H1 (cell line): Measurements from ENCODE around the gene STARD9. TPM values are rescaled to one million over a fixed set of nuclear protein-coding genes. Genes with fewer than 3 reads are reported as not detected.

Experiments used
- BCL11A ChIP-seq, 2 experiments: IDR thresholded peaks; one replicate each; pipeline ENCODE4 v1.6.1; 2011; ENCODE audit warnings: low read depth in 2 of 2, low read length in 2 of 2, mild to moderate bottlenecking in 2 of 2
- CREB1 ChIP-seq: IDR thresholded peaks from 2 replicates; pipeline ENCODE4 v1.6.1; 2012; ENCODE audit warnings: inconsistent platforms
- polyA plus RNA-seq, 7 experiments: library from polyadenylated mRNA; depleted of rRNA in 3 of 7; stranded (reverse) in 5 of 7; unstranded in 2 of 7; fragments of >200 nt in 5 of 7; fragments of 200-250 nt in 2 of 7; gene quantifications; 1 replicate in 5 of 7; 2 replicates in 1 of 7; 4 replicates in 1 of 7; pipeline versions ENCODE4 v1.2.1 to v1.2.3, GENCODE V29; 2011 to 2013; ENCODE audit warnings: missing spikeins in 2 of 7, mixed read lengths in 2 of 7
- total RNA-seq: library from RNA; stranded (reverse); fragmentation: NEBNext Ultra II Directional; extraction: Animal tissue kit (Norgen Biotek cat#: 25700); gene quantifications from 2 replicates; pipeline ENCODE4 v1.2.1, GENCODE V29; 2021

The STARD9 gene
- total and polyA plus RNA-seq, 2 of the 8 experiments (the other 6 are each of a cell fraction or from before 2014, with no cell fraction given): 2.8 to 7.0 TPM

GRCh38 chr15:42716626-42717025 is 141.2 kb downstream of the STARD9 start (continued):
- TF ChIP-seq BCL11A (IDR thresholded peaks at IDR 0.05; ENCODE audit: low read depth in 2 of 2, low read length in 2 of 2): no peak
- TF ChIP-seq CREB1: no peak
